TTC549 (cell line): ENCODE results near the gene KCTD11.
"Not testable (repeated sequence)": the region's sequence is repeated elsewhere in the genome, so short reads cannot be mapped to it uniquely, and the experiment has no call there.

Experiments used
- FAIRE-seq: peaks from 2 replicates; lab custom pipeline; 2012; peaks lifted over from hg19 to GRCh38; lab: Jason Lieb, UNC

KCTD11 gene

GRCh38 chr17:7346761-7347614, 5.0 kb upstream of the KCTD11 start:
- FAIRE-seq, result no peak

GRCh38 chr17:7347630-7348477, 4.1 kb upstream of the KCTD11 start:
- no peak for FAIRE-seq

GRCh38 chr17:7348478-7349242, 3.3 kb upstream of the KCTD11 start:
- FAIRE-seq, result no peak

DNA sequence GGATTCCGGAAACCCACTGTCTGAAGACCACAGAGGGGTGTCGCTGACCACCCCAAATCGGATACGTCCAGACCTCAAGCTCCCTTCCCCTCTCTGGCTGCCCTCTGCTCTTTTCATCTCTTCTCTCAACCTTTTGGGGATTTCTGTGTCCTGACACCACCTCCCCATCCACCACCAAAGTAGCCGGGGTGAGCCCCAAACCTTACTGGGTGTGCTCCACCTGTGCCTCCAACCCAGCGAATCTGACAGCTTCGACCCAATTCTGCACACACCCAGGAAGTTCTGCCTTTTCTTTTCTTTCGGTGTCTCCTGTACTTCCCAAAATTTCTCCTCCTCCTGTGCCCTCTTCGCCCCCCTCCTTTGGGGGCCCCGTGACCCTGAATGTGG, 534 bp downstream of the KCTD11 start:
- FAIRE-seq, result no peak

- FAIRE-seq, result no peak
These were observed 1.1 kb downstream of the KCTD11 start for GRCh38 chr17:7352910-7353635.

GRCh38 chr17:7354262-7354843, 2.4 kb downstream of the KCTD11 start:
- no peak for FAIRE-seq

DNA sequence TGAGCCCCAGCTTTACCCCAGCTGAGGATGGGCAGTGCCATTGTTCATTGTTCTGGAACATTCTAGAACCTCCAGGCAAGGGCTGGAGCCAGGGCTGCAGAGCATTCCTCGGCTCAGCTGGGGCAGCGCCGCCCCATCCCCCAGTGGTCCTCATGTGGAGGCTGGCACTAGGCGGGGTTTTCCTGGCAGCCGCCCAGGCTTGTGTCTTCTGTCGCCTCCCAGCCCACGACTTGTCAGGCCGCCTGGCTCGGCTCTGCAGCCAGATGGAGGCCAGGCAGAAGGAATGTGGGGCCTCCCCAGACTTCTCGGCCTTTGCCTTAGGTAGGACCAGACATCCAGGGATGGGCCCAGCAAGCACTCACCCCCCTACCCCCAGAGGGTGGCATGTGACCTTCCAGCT, 3.1 kb downstream of the KCTD11 start, which contains the start of gene TMEM95:
Gene TMEM95 (plus strand): TSS at position 104 of the 400 bp plus-strand sequence. CDS start 49 bp downstream, at position 153.
- no peak for FAIRE-seq

GRCh38 chr17:7355573-7355972, 3.6 kb downstream of the KCTD11 start:
- no peak for FAIRE-seq

- FAIRE-seq, result no peak
These were observed 4.1 kb downstream of the KCTD11 start for GRCh38 chr17:7356072-7356549.

DNA sequence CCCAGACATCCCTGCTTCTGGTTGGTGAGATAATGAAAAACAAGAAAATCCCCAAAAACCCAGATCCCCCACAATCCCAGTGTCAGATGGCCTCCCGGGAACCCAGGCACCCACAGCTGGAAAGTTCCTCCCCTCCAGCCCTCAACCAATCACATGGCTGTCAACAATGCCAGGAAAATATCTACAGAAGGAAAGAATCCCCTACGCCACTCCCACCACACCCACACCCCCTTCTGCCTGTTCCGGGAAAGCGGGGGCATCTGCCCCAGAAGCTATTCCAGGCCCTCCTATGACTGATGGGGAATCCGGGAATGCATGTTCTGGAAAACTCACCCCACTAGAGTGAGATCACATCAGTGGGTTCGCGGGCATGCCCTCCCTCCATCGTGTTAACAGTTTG, 4.8 kb downstream of the KCTD11 start:
- FAIRE-seq, result no peak

GRCh38 chr17:7357381-7357780, 5.4 kb downstream of the KCTD11 start:
- FAIRE-seq, result no peak

- FAIRE-seq, result no peak
These were observed 9.9 kb downstream of the KCTD11 start for GRCh38 chr17:7361906-7362305.

DNA sequence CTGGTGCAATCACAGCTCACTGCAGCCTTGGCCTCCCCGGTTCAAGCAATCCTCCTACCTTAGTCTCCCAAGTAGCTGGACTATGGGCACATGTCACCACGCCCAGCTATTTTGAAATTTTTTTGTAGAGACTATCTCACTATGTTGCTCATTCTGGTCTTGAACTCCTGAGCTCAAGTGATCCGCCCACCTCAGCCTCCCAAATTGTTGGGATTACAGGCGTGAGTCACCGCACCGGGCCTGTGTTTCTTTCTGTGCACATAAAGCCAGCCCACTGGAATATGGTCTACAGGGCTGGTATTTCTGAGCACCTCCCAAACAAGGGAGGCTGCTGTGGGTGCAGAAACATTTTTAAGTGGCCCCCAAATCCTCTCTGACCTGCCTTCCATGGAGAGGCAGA, 11.3 kb downstream of the KCTD11 start:
- no peak for FAIRE-seq

DNA sequence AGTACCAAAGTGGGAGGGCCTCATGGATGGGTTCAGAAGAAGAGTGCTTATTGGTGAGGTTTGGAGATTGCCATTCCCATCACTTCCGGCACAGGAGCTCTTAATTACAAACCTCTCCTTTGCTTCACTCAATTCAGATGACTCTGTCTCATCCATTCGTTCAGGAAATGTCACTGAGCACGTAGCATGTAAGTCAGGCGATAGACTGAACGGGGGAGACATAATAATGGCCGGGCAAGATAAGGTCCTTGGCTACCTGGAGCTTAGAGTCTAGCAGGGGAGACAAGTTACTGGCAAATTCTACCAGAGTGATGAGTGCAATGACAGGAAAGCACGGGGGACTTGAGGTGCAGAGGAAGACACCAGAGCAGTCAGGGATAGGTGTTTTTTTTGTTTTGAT, 14.0 kb downstream of the KCTD11 start:
- FAIRE-seq, result not testable (repeated sequence)

DNA sequence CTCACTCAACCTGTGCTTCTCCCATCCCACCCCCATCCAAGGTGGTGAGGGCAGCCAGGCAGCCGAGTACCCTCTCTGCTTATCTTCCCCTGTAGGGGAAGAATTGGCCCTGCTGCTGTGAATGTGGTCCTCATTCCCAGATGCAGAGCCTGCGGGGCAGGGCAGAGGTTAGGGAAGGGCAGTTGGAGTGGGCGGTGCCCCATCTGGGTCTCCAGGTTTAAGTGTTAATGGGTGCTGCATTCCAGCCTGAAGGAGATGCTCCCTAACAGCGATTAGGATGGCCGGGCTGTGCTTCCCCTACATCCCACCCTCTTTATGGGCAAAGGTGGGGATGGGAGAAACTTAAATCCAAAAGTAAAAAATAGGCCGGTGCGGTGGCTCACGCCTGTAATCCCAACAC, 15.1 kb downstream of the KCTD11 start:
- FAIRE-seq, result no peak

- FAIRE-seq, result no peak
These were observed 16.1 kb downstream of the KCTD11 start for GRCh38 chr17:7367918-7368598.

DNA sequence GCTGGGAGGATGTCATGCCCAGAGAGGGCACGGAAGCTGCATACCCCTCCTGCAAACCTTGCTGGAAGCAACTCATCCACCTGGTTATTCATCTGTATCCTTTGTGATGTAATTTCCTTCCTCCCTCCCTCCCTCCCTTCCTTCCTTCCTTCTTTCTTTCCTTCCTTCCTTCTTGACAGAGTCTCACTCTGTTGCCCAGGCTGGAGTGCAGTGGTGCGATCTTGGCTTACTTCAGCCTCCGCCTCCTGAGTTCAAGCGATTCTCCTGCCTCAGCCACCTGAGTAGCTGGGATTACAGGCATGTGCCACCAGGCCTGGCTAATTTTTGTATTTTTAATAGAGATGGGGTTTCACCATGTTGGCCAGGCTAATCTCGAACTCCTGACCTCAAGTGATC, 16.6 kb downstream of the KCTD11 start:
- FAIRE-seq, result not testable (repeated sequence)

GRCh38 chr17:7369825-7370224, 17.9 kb downstream of the KCTD11 start:
- FAIRE-seq, result no peak

DNA sequence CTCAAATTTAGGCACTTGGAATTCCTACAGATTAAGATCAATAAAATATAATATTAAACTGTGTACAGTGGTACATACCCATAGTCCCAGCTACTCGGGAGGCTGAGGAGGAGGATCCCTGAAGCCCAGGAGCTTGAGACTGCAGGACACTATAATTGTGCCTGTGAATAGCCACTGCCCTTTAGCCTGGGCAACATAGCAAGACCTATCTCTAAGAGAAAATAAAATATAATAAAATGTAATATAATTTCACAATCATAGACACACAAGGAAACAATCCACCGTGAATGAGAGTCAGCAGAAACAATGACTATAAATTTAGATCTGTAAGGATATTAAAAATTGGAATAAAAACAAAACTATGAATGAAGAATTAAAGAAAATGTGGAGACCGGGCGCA, 18.9 kb downstream of the KCTD11 start:
- no peak for FAIRE-seq

DNA sequence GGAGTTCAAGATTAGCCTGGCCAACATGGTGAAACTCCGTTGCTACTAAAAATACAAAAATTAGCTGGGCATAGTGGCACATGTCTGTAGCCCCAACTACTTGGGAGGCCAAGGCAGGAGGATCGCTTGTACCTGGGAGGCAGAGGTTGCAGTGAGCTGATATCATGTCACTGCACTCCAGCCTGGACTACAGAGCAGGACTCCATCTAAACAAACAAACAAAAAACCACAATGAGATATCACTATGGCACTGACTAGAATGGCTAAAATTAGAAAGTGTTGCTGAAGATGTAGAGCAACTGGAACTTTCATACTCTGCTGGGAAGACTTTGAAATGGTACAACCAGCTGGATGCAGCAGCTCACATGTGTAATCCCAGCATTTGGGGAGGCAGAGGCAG, 22.4 kb downstream of the KCTD11 start:
- no peak for FAIRE-seq

DNA sequence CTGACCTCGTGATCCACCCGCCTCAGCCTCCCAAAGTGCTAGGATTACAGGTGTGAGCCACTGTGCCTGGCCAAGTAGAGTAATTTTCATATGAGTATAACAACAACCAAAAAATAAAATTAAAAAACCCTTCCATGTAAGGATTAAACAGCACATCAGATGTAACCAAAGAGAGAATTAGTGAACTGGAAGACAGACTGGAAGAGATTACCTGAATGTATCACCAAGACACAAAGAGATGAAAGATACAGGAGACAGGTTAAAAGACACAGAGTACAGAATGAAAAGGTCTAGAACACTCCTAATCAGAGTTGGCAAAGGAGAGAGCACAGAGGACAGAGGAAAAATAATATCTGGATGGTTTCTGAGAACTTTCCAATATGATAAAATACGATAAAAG, 27.2 kb downstream of the KCTD11 start:
- no peak for FAIRE-seq
